NCI-H82 (cell line): ENCODE measurements around the gene P3R3URF.
A peak's percentile ranks its signal among the peaks of the same experiment; 100 is the strongest.
"Not testable (repeated sequence)": the region's sequence is repeated elsewhere in the genome, so short reads cannot be mapped to it uniquely, and the experiment has no call there.

Source experiments
- DNase-seq: peaks from one replicate; lab custom pipeline; 2025; lab: John Stamatoyannopoulos, UW

Gene P3R3URF

DNA sequence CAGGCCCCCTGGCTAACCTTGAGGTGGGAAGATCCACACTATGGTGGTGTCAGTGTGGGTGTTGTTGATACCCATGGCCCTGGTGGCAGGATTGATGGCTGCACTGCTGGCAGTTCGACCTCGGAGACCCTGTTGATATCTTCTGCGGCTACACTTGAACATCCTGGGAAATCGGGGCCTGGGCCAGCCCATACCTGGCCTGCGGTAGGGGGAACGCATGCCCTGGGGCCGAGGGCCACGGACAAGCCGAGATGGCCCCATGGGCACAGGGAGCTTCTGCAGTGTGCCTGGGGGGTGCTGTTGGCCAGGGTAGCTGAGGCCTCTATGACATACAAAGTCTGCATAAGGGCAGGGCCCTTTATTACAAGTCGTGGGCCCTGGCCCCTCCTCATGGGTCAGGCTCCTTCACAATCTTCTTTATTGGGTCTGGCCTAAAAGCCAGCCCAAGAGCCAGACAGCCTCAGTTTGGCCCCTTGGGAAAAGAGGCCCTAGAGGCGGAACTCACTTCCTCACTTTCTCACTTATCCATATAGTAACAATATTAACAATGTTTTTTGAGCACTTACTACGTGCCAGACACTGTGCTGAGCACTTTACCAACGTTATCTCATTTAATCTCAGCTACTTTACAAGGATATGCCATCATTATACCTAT, at the start of gene P3R3URF:
Gene P3R3URF, minus strand, starts transcription at position 278 of the 655 bp plus-strand sequence. Its CDS starts 17 bp downstream, at position 261.
- DNase-seq: no peak

DNA sequence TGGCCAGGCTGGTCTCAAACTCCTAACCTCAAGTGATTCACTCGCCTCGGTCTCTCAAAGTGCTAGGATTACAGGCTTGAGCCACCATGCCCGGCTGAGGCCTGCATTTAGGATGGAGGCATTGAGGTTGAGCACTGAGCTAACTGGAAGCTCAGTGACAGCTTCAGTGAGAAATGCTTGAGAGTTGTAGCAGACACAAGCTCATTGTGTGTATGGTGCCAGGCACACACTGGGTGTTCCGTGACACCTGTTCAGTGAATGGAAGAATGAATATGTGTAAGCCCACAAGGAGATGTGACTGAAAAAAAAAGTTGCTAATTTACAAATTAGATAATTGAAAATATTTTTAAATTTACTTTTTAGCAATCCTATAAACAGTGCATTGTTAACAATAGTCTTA, 48.7 kb upstream of the P3R3URF start:
- no peak for DNase-seq

DNA sequence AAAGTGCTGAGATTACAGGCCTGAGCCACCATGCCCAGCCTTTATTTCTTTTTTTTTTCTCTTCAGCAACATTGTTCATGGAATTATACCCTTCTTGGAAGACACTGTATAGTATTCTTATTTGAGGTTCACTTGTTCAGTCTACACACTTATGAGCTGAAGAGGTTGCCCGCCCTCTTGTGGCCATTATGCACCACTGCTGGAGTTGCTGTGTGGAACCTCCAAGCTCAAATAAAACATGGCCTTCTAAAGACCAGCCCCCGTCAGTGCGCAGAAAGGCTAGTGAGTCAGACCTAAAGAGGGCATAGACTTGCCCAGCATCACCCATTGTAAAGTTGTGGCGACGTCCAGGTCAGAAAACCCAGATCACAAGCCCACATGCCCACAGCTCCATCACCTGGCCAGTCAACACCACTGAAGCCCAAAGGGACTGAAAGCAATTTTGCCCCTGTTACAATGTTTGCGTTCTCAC, 47.2 kb upstream of the P3R3URF start:
- peak; percentile 92 for DNase-seq

DNA sequence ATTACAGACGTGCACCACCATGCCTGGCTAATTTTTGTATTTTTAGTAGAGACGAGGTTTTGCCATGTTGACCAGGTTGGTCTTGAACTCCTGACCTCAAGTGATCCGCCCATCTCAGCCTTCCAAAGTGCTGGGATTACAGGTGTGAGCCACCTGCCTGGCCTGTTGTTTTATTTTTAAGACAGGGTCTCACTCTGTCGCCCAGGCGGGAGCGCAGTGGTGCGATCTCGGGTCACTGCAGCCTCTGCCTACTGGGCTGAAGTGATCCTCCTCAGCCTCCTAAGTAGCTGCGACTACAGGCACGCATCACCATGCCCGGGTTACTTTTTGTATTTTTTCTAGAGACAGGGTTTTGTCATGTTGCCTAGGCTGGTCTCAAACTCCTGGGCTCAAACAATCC, 46.8 kb upstream of the P3R3URF start:
- DNase-seq: not testable (repeated sequence)

DNA sequence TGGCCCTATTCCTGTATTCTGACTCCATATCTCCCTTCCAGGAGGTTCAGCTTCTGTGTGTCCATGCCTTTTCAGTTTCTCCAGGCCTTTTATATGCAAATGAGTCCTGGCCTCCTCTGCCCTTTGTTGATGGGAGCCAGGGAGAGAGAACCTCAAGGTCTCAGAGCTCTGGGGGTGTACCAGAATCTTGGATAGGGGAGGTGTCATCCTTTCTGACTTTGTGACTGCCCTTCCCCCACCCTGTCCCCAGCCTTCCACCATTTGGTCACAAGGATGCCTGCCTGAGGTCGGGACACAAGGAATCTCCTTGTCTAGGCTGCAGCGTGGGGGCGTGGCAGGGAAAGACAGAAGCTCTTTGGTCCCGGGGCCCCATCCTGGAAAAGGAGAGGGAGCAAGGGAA, 45.5 kb upstream of the P3R3URF start:
- no peak for DNase-seq

DNA sequence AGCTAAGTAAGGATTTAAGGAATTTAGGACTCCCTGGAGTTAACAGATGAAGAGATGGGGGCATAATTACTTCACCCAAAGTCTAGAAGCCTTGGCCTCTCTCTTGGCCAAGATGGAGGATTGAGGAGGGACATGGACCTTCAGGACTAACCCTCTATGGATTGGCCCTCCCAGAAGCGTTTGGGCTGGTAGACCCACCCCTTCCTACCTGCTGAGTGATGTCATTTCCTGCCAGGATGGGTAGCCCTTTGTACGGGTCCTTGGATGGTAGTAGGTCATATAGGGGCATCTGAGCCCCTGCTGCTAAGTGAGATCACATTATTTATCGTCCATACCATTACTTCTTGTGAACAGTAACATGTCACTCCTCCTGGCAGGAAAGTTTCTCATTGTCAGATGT, 44.5 kb upstream of the P3R3URF start:
- DNase-seq: peak; percentile 29

DNA sequence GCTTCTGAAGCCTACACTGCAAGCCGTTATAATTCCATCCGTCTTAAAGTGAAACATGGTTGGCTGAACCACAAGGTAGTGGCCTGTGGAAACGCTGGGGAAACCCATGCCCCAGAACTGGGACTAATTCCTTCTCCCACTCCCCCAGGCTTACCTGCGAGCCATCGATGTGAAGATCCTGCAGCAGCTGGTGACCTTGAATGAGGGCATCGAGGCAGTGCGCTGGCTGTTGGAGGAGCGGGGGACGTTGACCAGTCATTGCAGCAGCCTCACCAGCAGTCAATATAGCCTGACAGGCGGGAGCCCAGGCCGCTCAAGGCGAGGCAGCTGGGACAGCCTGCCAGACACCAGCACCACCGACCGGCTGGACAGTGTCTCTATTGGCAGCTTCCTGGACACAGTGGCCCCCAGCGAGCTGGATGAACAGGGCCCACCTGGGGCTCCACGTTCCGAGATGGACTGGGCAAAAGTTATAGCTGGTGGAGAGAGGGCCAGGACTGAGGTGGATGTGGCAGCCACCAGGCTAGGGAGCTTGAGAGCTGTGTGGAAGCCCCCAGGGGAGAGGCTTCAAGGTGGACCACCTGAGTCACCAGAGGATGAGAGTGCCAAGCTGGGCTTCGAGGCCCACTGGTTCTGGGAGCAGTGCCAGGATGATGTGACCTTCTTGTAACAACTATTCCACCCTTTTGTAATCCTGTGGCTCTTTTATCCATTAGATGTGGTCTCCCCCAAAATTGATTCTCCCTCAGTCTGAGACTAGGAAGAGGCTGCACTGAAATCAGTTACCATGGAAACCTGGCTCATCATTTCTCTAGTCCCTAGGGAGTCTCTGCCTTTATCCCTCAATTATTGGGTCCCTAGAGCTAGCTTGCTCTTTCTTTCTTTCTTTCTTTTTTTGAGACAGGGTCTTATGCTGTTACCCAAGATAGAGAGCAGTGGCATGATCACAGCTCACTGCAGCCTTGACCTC, 43.5 kb upstream of the P3R3URF start:
- peak; percentile 70 for DNase-seq

DNA sequence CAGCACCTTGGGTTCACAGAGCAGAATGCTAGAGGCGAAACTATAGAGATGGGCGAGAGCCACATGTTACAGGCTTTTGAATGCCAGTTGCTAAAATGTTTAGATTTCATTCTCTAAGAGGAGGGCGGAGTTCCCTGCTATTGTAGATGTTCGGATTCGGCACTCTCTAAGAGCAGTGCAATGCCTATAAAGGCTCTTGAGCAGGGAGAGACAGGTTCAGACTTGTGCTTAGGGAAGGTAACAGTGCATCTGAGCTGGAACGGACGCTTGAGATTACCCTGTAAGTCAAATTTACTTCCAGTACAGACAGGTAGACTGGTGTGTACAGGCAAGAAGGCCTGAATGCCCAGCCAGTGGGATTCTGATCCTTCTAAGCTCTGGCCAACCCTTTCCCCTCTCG, 42.2 kb upstream of the P3R3URF start:
- DNase-seq: no peak

DNA sequence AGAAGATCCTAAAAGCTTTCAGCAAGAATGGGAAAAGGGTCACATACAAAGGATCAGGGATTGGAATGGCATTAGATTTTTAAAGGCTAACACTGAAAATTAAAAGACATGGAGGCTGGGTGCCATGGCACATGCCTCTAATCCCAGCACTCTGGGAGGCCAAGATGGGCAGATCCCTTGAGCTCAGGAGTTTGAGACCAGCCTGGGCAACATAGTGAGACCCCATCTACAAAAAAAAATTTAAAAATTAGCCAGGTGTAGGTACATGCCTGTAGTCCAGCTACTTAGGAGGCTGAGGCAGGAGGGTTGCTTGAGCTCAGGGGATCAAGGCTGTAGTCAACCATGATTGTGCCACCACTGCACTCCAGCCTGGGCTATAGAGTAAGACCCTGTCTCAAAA, 39.2 kb upstream of the P3R3URF start:
- no peak for DNase-seq

DNA sequence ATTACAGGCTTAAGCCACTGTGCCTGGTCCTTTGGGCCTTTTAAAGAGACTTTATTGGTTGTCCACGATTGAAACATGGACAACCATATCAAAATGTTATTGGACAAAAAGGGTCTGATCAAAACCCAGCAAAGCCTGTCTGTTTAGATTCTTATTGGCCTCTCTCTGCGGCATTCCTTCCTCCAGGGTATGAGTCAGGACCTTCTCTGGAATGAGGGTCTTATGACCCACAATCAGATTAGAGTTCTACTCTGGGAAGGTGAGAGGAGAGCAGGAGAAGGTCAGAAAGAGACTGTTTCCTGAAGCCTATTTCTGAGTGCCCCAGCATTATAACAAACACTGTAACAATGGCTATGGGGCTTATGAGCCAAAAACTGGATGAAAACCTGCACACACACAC, 34.8 kb upstream of the P3R3URF start:
- DNase-seq: peak; percentile 50

DNA sequence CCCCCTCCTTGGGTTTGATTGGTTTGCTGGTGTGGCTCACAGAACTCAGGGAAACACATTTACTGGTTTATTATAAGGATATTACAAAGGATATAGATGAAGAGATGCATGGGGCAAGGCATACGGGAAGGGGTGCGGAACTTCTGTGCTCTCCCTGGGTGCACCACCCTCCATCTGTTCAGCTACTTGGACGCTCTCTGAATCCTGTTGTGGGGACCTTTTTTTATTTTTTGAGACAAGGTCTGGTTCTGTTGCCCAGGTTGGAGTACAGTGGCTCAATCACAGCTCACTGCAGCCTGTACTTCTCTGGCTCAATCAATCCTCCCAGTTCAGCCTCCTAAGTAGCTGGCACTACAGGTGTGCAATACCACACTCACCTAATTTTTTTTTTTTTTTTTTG, 34.3 kb upstream of the P3R3URF start:
- no peak for DNase-seq

DNA sequence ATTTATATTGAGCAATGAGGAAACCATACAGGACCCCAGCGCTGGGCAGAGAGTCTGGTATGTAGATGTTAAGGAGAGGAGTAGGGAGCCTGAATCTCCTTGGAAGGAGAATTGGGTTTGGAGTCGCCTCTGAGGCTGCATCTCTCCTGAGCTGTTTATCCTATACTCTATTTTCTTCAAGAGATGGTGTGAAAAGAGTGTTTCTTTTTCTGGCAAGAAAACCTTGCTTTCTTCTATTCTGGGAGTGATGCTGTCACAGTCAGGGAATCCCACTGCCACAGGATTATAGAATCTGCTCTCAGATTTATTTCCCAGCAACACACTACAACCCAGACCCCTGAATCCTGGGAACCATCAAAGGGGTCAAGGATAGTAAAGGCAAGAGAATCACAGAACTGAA, 30.1 kb upstream of the P3R3URF start:
- DNase-seq: no peak

DNA sequence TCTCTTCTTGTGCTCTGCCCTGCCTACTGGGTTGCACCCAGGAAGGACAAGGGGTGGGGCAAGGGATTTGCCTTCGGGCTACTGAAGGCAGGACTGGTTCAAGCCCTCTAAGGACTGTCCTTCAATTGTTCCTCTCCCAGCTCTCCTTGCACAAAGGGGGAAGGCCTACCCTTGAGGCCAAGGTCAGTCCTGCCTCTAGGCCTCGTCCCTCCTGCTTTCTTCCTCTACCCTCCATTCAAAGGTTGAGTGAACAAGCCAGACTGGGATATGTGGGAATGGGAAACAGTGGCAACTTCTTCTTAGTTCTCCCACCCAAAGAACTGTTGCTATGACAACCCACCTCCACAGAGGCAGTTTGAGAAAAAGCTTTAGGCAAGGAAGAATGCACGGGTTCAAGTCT, 29.5 kb upstream of the P3R3URF start:
- no peak for DNase-seq

DNA sequence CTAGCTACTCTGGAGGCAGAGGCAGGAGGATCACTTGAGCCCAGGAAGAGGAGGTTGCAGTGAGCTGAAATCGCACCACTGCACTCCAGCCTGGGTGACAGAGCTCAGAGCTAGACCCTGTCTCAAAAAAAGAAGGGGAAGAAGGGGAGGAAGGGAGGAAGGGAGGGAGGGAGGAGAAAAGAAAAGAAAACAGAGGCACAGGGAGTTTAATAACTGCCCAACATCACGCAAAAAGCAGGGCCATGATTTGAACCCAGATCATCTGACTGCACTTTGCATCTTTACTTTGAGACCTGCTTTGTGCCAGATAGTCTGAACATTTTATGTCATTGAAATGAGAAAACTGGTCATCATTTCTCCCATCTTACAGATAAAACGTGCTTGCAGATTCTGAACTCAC, 28.9 kb upstream of the P3R3URF start:
- no peak for DNase-seq

DNA sequence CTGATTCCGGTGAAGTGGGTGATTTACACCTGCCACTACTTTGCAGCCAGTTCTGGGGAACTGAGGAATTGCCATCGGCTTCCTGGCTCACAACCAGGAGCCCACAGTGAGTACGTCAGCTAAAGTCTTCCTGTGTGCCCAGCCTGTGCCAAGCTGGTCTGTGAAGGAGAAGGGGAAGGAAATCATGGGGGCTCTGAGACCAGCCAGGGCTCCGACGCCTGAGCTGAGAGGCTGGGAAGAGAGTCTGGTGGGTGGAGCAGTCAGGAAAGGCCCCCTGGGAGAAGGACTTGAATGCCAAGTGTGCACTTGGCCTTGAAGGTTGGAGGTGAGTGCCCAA, 28.1 kb upstream of the P3R3URF start:
- DNase-seq: no peak

DNA sequence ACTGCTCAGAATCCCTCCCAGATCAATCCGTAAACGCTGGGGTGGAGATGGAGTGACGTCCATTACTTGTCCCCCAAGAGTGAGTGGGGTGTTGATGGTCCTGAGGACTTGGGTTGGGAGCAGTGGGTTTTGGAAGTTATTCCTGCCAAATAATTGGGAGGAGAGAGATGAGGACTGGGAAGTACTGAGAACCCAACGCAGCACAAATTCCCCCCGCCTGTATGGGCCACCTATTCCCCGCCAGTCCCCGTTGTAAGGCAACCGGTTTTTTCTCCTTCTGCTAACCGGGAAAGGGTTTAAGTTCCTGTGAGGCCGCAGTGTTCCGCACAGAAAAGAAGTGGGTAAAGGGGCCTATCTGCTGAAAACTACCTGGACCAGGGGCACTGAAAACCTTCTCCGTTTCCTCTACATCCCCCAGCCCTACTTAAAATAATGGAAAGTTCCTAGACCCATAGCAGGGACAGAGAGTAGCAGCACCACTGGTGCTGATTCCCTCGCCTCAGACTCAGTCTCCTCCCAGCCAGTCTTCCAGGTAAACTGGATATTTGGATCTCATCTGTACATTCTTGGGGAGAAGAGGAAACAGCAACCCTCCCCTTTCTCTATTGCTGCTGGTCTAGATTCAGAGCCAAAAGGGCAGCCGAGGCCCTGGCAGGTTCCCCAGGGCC, 27.6 kb upstream of the P3R3URF start:
- no peak for DNase-seq

DNA sequence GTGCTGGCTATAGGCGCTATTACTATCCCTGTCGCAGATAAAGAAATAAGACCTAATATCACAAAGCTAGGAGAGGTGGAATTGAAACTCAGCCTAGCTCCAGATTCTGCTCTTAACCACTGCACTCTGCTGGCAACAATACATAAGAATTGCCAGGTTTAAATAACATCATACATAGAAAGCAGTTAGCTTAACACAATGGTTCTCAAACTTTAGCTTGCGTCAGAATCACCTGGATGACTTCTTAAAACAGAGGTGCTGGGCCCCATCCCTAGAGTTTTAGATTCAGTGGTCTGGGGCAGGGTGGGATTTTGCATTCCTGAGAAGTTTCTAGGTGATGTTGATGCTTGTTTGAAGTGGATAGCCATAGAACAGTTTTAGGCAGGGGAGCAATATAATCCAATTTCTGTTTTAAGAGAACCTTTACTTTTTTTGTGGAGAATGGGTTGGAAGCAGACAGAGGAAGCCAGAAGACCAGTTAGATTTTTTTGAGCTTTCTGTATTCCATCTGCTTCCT, 23.0 kb upstream of the P3R3URF start:
- no peak for DNase-seq

DNA sequence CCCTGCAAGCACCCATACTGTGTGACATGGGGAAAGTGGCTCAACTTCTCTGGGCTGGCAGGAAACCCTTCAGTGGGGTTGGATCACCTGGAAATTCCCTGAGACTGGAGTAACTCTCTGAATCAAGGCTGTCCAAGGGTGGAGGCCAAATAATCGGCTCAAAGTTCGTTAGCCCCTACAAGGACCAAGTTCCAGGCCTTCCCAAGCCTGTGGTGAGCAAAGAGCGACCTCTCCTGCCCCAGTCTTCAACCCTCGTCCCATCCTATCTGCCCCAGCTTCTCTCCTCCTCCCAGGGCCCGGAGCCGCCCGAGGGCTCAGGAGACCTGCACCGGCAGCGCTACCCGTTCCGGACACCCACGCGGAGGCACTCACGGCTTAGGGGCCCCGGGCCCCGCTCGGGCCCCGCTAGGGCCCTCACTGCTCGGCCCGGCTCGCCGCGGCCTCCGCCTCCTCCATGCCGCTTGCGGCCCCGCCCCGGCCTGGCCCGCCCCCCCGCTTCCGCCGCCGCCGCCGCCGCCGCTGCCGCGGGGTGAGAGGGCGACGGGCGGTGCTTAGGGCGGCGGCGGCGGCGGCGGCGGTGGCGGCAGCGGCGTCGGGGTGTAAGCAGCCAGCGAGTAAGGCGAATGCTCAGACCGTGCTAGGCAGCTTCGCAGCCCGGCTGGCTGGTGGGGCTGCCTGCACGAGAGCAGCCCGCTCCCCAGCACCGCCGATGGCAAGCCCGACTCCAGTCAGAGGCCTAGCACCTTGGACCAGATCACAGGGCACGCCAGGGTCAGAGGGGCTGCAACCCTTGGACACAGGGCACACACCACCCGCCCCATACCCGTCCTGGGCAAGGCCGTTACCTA, 21.9 kb upstream of the P3R3URF start, which contains the start of gene POMGNT1:
Gene POMGNT1, minus strand, starts transcription at position 471 of the 848 bp plus-strand sequence. CDS start 613 bp downstream, outside the sequence.
- peak; percentile 72 for DNase-seq

DNA sequence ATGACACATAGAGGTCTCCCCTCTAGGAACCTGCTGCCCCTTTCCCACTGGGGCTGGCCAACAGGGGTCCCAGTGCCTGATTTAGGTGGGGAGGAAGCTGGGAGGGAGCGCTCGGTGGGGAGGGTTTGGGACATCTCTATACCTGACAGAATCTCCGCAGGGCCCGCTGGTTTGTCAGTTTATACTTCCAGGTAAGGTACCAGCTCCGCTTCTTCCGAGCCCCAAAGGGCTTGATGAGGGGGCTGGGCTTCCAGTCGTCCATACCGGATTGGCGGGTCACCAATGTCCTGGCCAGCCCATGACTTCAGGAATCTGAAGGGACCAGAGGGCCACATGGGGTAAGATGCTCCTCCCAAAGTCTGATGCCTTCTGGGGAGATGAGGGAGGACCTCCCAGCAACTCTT, 21.3 kb upstream of the P3R3URF start:
- DNase-seq: no peak

DNA sequence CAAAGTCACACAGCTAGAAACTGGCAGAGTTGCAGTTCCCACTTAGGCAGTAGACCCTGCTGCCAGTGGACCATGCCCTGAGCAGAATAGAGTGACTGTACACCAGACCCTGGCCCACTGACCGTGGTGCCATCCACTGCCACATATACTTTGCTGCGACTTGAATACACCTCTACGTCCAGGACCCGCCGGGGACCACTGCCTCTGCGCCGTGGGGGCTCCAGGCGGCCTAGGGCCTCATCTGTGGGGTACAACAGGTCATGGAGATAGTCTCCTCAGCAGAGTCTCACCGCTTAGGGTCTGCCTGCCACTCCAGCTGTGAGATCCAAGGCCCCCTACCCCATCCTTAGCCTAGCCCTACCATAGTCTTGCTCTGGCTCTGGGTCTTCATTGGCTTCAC, 20.3 kb upstream of the P3R3URF start:
- DNase-seq: no peak

DNA sequence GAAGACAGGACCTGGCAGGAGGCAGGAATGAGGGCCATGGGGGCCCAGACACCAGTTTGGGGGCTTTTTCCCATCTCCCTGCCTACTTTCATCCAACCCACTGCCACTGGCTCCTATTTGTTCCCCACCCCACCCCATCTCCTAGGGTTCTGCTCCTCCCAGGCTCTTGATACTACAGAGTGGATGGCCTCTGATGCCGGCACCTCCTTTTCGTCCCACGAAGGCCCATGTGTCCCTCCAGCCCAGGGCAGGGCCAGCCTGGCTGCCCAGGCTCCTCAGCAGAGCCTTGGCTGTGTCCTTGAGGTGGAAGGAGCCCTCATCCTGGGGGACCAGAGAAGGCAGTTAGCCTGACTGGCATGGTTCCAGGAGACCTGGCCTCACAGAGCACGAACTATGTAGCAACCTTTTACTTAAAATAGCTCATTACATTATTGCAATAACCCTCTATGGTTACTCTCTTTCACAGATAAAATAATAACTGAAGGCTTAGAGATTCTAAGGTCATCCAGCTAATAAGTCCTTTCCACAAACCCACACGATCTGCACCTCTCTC, 18.4 kb upstream of the P3R3URF start:
- no peak for DNase-seq
